SKM-1 treated with dmso at 0.1 percent for 144 hours (cell line): ENCODE measurements around the gene TARS3.

Source experiments
- DNase-seq: peaks from one replicate; lab custom pipeline; 2025; ENCODE audit not compliant: unreplicated experiment; lab: John Stamatoyannopoulos, UW

Gene TARS3

DNA sequence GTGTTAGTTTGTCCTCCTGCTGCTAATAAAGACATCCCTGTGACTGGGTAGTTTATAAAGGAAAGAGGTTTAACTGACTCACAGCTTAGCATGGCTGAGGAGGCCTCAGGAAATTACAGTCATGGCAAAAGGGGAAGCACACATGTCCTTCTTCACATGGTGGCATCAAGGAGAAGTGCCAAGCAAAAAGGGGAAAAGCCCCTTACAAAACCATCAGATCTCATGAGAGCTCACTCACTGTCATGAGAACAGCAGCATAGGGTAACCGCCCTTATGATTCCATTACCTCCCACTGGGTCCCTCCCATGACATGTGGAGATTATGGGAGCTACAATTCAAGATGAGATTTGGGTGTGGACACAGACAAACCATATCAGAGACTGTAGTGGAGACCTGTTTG lies 99.1 kb downstream of the TARS3 start:
- peak; percentile 51 for DNase-seq

DNA sequence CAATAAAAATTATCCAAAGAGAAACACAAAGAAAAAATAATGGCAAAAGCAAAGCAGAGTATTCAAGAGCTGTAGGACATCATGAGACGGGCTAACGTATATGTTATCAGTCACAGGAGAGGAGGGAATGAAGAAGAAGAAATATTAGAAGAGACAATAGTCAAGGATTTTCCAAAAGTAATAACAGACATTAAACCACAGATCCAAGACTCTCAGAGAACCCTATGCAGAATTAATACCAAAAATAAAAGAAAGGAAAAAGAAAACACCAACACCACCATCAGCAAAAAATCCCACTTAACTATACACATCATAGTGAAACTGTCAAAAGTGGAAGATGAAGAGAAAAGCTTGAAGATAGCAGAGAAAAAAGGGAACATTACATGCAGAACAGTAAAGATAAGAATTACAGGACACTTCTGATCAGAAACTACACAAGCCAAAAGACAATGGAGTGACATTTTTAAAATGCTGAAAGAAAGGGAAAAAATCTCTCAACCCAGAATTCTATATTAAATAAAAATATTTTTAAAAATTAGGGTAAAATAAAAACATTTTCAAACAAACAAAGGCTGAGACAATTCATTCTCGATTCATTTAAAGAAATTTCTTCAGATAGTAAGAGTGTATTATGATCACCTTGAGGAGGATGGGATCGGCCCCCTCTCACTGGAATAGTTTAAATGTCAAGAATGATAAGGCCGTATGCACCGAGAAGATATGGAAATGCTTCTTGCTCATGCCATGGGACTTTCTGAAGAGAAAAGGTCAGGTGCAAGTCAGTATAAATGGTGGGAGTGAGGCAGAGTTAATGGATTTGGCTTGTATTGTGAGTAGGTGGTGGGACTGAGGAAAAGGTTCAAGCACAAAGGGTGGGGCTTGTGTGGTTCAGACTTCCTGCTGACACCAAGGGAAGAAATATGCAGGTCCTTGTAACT lies 100.6 kb downstream of the TARS3 start:
- DNase-seq = no peak

DNA sequence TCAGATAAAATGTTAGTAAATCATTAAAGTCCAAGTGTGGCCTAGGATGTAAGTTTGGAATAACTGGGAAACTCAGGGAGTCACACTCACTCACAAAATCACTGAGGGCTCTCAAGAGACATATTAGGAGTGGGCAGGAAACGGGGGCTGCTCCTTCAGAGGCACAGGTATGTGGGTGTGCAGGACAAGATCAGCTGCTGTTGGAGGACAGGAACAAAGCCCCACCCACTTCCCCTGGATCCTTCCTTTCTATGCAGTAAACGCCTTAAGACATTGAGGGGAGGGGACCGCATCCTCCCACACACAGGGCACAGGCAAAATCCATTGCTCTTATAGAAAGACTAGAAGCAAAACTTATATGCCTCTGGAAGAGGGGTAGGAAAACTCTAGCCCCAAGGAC lies 102.3 kb downstream of the TARS3 start:
- no peak for DNase-seq

GRCh38 chr15:101620671-101621070 lies 103.6 kb downstream of the TARS3 start:
- DNase-seq = no peak

DNA sequence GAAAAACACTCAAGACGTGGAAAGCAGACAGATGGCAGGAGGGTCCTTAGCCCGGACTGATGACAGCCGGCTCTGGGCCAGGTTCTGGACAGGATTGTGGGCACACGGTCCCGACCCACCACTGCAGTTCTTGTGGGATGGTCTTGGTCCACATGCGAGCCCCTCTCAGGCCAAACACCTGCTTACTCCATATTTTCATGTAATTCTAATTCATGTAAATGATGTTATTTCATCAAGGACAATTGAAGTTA lies 104.7 kb downstream of the TARS3 start:
- no peak for DNase-seq

DNA sequence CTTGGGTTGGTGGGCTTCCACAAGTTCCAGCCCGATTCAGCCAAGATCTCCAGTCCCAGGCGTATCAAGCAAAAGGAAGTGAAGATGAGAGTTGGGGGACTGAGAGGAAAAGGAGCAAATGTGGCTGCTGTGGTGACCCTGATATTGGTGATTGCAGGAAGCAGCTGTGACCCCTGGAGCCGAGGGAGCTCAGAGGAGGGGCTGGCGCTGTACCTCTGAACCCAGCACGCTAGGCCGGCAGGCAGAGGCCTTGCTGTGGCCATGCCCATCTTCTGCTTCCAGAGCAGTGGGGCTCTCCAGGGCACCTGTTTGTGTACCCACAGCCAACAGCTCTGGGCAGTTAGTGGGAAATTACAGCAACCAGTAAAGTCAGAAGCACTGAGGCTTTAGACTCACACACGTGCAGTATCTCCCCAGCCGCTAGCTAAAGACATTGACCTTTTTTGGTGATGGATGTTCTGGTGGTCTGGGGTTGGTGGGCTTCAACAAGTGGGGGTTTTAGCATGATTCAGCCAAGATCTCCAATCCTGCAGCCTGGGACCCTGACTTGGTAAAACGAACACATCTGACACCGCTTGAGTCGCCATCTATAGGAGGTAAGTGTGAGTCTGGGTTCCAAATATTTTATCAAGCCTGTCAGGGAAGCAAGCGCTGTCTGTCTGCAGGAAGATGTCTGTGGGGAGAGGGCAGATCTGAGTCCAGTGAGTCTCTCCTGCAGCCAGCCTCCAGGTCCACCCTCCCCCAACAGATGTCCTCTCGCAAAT lies 105.2 kb downstream of the TARS3 start:
- no peak for DNase-seq

DNA sequence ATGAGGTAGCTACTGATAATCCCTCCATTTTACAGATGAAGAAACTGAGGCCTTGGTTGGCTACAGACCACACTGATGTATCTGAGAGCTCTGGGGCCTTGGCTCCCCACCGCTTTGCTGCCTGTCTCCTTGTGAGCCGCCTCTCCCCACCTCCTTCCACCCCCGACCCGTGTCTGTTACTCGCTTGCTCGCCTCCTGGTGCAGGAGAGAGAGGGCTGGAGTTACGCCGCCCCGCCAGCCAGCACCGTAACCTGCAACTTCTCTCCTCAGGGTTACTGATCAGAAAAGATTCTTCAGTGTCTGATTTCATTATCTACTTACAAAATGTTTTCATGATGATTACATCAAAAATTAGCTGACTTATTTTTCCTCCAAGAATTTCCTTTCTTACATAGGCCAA lies 106.2 kb downstream of the TARS3 start:
- DNase-seq = no peak

- DNase-seq = no peak
Measured at GRCh38 chr15:101617390-101617965, 106.8 kb downstream of the TARS3 start.

DNA sequence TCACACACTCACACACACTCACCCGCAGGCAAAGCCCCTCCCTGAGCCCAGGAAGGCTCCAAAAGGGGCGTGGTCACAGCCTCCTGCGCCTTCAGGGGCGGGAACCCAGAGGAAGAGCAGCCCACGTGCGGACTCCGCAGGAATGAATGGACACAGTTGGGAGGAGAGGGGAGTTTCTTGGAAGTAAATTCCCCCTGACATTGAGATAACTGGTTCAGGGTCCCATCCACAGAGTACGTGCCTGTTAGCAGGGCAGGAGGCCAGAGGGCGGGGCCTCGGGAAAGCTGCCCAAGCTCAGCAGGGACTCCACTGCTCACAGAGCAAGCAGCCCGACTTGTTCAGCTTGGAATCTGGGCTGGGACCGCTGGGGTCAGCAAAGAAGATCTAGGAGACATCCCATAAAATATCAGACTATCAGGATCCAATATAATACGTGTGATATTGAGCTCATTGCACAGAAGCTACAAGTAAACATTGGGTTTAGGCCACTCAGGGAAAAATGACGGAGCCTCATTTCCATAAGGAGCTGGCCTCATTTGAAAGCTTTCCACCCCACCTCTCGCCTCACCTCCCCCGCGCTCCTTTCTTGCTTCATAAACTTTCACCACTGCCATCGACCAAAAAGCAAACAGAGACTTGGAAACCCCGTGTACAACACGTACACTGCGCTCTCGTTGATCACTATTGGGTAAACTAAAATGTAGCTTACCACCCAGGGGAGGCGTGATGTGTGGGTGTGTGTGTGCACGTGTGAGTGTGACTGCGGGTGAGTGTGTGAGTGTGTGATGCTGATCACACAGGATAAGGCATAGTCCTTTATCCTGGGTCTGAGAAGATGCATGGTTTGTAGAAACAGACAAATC lies 108.1 kb downstream of the TARS3 start:
- DNase-seq = no peak

DNA sequence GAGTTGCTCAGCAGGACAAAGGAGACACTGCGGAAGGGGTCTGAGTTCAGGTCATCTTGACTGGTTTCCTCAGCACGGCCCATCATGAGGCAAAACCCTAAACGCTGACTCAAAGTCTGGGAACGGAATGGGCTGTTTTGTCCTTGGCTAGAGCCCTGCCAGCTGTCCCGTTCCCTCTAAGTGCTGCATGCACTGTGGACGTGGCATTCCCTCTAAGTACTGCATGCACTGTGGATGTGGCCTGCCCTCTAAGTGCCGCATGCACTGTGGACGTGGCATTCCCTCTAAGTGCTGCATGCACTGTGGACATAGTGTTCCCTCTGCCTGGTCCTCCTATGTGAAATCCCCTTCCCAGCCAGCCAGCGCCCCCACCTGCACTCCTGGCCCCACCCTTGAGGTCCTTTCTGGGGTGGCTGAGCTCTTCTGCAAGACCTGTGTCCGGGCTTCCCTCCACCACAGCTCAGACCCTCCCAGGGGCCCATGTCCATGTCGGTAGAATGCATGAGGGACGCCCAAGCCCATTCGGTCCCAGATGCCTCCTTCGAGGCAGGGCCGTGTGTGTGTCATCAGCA lies 108.8 kb downstream of the TARS3 start:
- DNase-seq = no peak

GRCh38 chr15:101614761-101615160 lies 109.5 kb downstream of the TARS3 start:
- DNase-seq = no peak

GRCh38 chr15:101614001-101614585 lies 110.2 kb downstream of the TARS3 start:
- DNase-seq = no peak

GRCh38 chr15:101613130-101614000 lies 110.9 kb downstream of the TARS3 start:
- no peak for DNase-seq

GRCh38 chr15:101612676-101613075 lies 111.6 kb downstream of the TARS3 start:
- DNase-seq = no peak

- no peak for DNase-seq
Measured at GRCh38 chr15:101611580-101612299, 112.5 kb downstream of the TARS3 start.

DNA sequence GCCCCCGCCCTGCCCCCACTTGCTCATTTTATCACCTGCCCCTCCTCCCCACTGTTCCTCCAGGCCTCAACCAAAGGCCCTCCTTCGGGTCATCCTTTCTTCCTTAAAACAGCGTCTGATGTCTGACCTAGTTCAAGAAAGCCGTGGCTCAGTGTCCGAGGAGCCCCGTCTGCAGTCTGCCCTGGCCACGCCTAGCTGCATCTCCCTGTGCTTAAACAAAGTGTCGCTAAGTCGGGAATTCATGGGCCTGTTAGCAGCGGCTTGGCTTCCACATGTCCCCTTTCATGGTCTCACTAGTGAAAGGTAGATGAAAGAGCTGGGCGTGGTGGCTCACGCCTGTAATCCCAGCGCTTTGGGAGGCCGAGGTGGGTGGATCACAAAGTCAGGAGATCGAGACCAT lies 113.3 kb downstream of the TARS3 start:
- no peak for DNase-seq

- no peak for DNase-seq
Measured at GRCh38 chr15:101610611-101611000, 113.7 kb downstream of the TARS3 start.

- DNase-seq = no peak
Measured at GRCh38 chr15:101609742-101610610, 114.3 kb downstream of the TARS3 start.
